Aorta (tissue), 5 donors: Measurements from ENCODE around the gene CIITA. TPM values are rescaled to one million over a fixed set of nuclear protein-coding genes. Genes with fewer than 3 reads are reported as not detected.

Experiments used
- ATAC-seq: fragments of 200-7000 bp; cut with Tn5 transposase; one replicate; pipeline ENCODE4 v1.9.1; 2022; ENCODE audit warnings: moderate library complexity; ENCODE audit not compliant: low FRiP score
- DNase-seq, 2 donors: peaks; one replicate each; pipeline ENCODE4 v3.0.0-alpha.2; 2020
- H3K27ac ChIP-seq, 2 donors: one replicate each; pipeline ENCODE4 v1.5.1; 2013; ENCODE audit warnings: low read length in 2 of 2, mild to moderate bottlenecking in 2 of 2, moderate library complexity in 2 of 2, control low read depth in 1 of 2, inconsistent platforms in 1 of 2, low read depth in 1 of 2
- H3K27me3 ChIP-seq, 2 donors: one replicate each; pipeline ENCODE4 v1.6.1; 2013; ENCODE audit warnings: control low read depth in 1 of 2, low read length in 1 of 2, mild to moderate bottlenecking in 1 of 2, moderate library complexity in 1 of 2; ENCODE audit not compliant: insufficient read depth in 2 of 2, control insufficient read depth in 1 of 2
- H3K36me3 ChIP-seq, 2 donors: one replicate each; pipeline ENCODE4 v1.6.1; 2013; ENCODE audit warnings: control low read depth in 1 of 2, low read length in 1 of 2, mild to moderate bottlenecking in 1 of 2; ENCODE audit not compliant: insufficient read depth in 2 of 2, control insufficient read depth in 1 of 2
- H3K4me1 ChIP-seq, 2 donors: one replicate each; pipeline ENCODE4 v1.6.1; 2013; ENCODE audit warnings: low read length in 2 of 2, control low read depth in 1 of 2, mild to moderate bottlenecking in 1 of 2, moderate library complexity in 1 of 2; ENCODE audit not compliant: insufficient read depth in 2 of 2, control insufficient read depth in 1 of 2
- H3K4me3 ChIP-seq, 2 donors: one replicate each; pipeline ENCODE4 v1.5.1; 2013; ENCODE audit warnings: low read length in 2 of 2, control low read depth in 1 of 2, mild to moderate bottlenecking in 1 of 2
- H3K9me3 ChIP-seq: one replicate; pipeline ENCODE4 v1.6.1; 2013; ENCODE audit warnings: mild to moderate bottlenecking, low read length; ENCODE audit not compliant: control insufficient read depth
- WGBS, 2 donors: extraction: QIAGEN DNeasy Blood & Tissue Kit; methylation state at CpG; one replicate each; pipeline ENCODE4 v1.1.7; 2013; 5-methylcytosine and 5-hydroxymethylcytosine counted together
- intact Hi-C, 2 donors: fragments of 100-400 bp; cut with DNase I; formaldehyde crosslinking; loops; one replicate each; pipeline versions ENCODE4 v1.14.2 to v1.15.0; 2022
- polyA plus RNA-seq, 2 donors: library from polyadenylated mRNA; stranded (reverse); fragments of 200-250 nt; gene quantifications; one replicate each; pipeline ENCODE4 v1.2.3, GENCODE V29; 2013
- total RNA-seq, 2 donors: library from RNA; stranded (reverse); fragmentation: NEBNext Ultra II Directional; extraction: Animal tissue kit (Norgen Biotek cat#: 25700); gene quantifications; one replicate each; pipeline ENCODE4 v1.2.1, GENCODE V29; 2021
- donor health status: healthy with polysubstance abuse.
- donor health status: Bipolar disorder and iron deficiency.
- donor health status: DM: no; HTN: no; CAD: no.
- donor health status: DM: no; HTN: no; CAD: no.
- donor health status: DM: yes; HTN: yes; CAD: no.

CIITA gene
- total and polyA plus RNA-seq, 4 donors = 2.0 to 104 (median 11.0) TPM

DNA sequence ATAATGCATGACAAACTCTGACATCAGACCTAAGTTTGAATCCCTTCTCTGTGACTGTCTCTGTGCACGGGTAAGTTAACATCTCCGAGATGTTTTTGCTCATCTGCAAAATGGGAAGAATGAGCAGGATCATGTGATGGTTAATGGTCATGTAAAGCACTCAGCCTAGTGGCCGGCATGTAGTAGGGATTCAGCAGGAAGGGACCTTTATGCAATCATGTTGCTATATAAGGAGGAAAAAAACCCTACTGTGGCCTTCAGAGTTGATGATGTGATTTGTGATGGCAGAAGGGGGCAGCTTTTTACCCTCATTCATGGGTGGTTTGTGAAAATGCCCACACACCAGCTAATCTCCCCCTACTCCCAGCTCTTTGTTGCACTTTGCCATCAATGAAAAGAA, 91.5 kb downstream of the CIITA start:
- no peaks in the 10 kb centered on the region for H3K27me3 ChIP-seq
- no peak overlapping the region for H3K4me3 ChIP-seq
- no peak for DNase-seq
- no peaks in the 10 kb centered on the region for H3K4me1 ChIP-seq
- H3K36me3 ChIP-seq = peaks cover 0 to 2% of the 10 kb centered on the region in 2 donors
- no peaks in the 10 kb centered on the region for H3K9me3 ChIP-seq
- 87 to 91% methylated on average over 3 of the region's 3 CpGs for WGBS, 2 donors
- intact Hi-C loops = loop anchor here in 1 of 2 donors (5.0 kb wide), 1 partner anchor 429 kb away; no protein-coding TSS in a partner anchor
- no peak for ATAC-seq
- H3K27ac ChIP-seq = no peak overlapping the region

DNA sequence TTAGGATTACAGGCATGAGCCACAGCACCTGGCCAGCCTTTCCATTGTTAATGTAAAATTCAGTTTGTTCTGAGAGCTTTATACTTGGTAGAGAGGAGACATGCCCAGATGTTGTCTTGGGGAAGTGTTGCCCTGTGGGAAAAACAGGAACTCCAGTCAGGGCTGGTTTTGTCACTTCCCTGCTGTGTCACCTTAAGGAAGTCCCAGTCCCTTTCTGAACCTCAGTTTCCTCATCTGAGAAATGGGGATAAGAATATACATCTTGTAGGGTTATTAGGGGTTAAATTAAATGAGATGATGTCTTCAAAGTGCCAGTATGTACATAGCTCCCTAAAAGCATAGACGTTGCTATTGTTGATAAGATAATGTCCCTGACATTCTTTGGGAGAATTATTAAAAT, 92.6 kb downstream of the CIITA start:
- Histone ChIP-seq H3K36me3 (peaks cover 0 to 2% of the 10 kb centered on the region in 2 donors), H3K27me3 (no peaks in the 10 kb centered on the region), H3K9me3 (no peaks in the 10 kb centered on the region), H3K27ac (no peak overlapping the region), H3K4me1 (no peaks in the 10 kb centered on the region), H3K4me3 (no peak overlapping the region)
- WGBS, 2 donors = 3 to 8% methylated on average over 1 of the region's 1 CpG
- intact Hi-C loops = loop anchor here (2.0 to 10.0 kb wide), 6 partner anchors 135 to 428 kb away; partner anchors contain the start of gene SOCS1 (in 1 of the 2)
- DNase-seq (no peak), ATAC-seq (no peak)

DNA sequence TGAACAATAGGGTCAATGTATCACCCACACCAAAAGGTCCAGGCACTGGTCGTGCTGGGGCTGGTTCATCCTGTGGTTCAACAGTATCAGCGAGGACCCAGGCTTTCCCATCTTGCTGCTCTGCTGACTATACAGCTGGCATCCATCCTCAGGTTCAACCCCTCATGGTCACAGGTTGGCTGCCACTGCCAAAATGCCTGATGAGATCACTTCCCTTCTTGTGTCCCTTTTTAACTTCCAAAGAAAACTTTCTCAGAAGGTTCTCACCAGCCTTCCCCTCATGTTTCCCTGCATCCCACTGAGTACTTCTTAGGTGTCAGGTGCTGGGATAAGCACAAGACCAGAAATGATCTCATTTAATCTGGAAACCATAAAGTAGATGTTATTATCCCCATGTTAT, 93.1 kb downstream of the CIITA start:
- Histone ChIP-seq H3K36me3 (peaks cover 0 to 2% of the 10 kb centered on the region in 2 donors), H3K27ac (no peak overlapping the region), H3K4me1 (no peaks in the 10 kb centered on the region), H3K4me3 (no peak overlapping the region), H3K27me3 (no peaks in the 10 kb centered on the region), H3K9me3 (no peaks in the 10 kb centered on the region)
- 5 to 16% methylated on average over 2 of the region's 2 CpGs for WGBS, 2 donors
- peak; percentile 24 for ATAC-seq
- intact Hi-C loops = loop anchor here (2.0 to 10.0 kb wide), 5 partner anchors 135 to 387 kb away; partner anchors contain the start of gene SOCS1 (in 1 of the 2)
- peak; percentile 75 to 84 for DNase-seq

GRCh38 chr16:10971560-10971961, 94.6 kb downstream of the CIITA start:
- Histone ChIP-seq H3K4me3 (no peak overlapping the region), H3K27me3 (no peaks in the 10 kb centered on the region), H3K27ac (peak overlapping the region in 1 of 2 donors; percentile 39), H3K36me3 (peaks cover 0 to 2% of the 10 kb centered on the region in 2 donors), H3K9me3 (no peaks in the 10 kb centered on the region), H3K4me1 (no peaks in the 10 kb centered on the region)
- WGBS, 2 donors = 4% methylated on average over 3 of the region's 3 CpGs
- peak; percentile 89 for ATAC-seq
- no peak for DNase-seq
- intact Hi-C loops = loop anchor here (1.0 to 10.0 kb wide), 6 partner anchors 133 to 386 kb away; partner anchors contain the start of gene SOCS1 (in 2 of the 2)

GRCh38 chr16:10972108-10972818, 95.3 kb downstream of the CIITA start:
- H3K36me3 ChIP-seq = peaks cover 0 to 2% of the 10 kb centered on the region in 2 donors

GRCh38 chr16:10972819-10973464, 95.9 kb downstream of the CIITA start:
- no peak for DNase-seq

More at GRCh38 chr16:10972108-10972818, 95.3 kb downstream of the CIITA start:
- H3K27ac ChIP-seq = peak overlapping the region in 1 of 2 donors; percentile 39
- no peaks in the 10 kb centered on the region for H3K4me1 ChIP-seq
- intact Hi-C loops = loop anchor here (5.0 to 10.0 kb wide), 3 partner anchors 133 to 385 kb away; no protein-coding TSS in a partner anchor
- no peaks in the 10 kb centered on the region for H3K27me3 ChIP-seq
- DNase-seq = no peak
- WGBS, 2 donors = 18 to 21% methylated on average over 4 of the region's 4 CpGs
- peak; percentile 26 for ATAC-seq
- H3K4me3 ChIP-seq = no peak overlapping the region
- no peaks in the 10 kb centered on the region for H3K9me3 ChIP-seq

GRCh38 chr16:10976634-10977033, 99.6 kb downstream of the CIITA start:
- H3K36me3 ChIP-seq = peaks cover 0 to 2% of the 10 kb centered on the region in 2 donors
- no peak overlapping the region for H3K4me3 ChIP-seq
- H3K27me3 ChIP-seq = no peaks in the 10 kb centered on the region
- DNase-seq (no peak), ATAC-seq (no peak)
- intact Hi-C loops = loop anchor here (10.0 kb wide), 2 partner anchors 128 to 148 kb away; no protein-coding TSS in a partner anchor
- H3K27ac ChIP-seq = no peak overlapping the region
- no peaks in the 10 kb centered on the region for H3K4me1 ChIP-seq
- WGBS, 2 donors = 88 to 89% methylated on average over 3 of the region's 3 CpGs
- no peaks in the 10 kb centered on the region for H3K9me3 ChIP-seq

More at GRCh38 chr16:10972819-10973464, 95.9 kb downstream of the CIITA start:
- H3K4me1 ChIP-seq = no peaks in the 10 kb centered on the region
- no peaks in the 10 kb centered on the region for H3K27me3 ChIP-seq
- no peak for ATAC-seq
- intact Hi-C loops = loop anchor here (5.0 to 10.0 kb wide), 3 partner anchors 132 to 384 kb away; no protein-coding TSS in a partner anchor
- 49 to 50% methylated on average over 12 of the region's 12 CpGs for WGBS, 2 donors
- H3K9me3 ChIP-seq = no peaks in the 10 kb centered on the region
- H3K27ac ChIP-seq = peak overlapping the region in 1 of 2 donors; percentile 72
- H3K4me3 ChIP-seq = no peak overlapping the region
- peaks cover 0 to 2% of the 10 kb centered on the region in 2 donors for H3K36me3 ChIP-seq

DNA sequence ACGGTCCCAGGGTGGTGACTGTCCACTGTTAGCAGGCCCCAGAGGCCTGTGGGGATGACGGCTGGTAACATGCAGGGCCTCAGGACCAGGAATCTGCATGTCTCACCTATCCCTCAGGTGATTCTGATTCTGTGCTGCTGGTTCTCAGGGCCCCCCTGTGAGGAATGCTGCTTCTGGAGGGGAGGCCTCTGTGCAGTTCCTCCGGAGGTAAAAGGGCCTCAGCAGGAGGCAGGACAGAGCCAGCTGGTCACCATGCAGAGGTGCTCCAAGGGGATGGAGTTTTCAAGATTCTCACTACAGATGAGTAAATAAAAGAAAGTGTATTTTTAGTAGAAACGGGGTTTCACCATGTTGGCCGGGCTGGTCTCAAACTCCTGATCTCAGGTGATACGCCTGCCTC, 101.1 kb downstream of the CIITA start:
- intact Hi-C loops = loop anchor here (10.0 kb wide), 2 partner anchors 127 to 147 kb away; no protein-coding TSS in a partner anchor
- no peak for ATAC-seq
- Histone ChIP-seq H3K36me3 (peaks cover 0 to 2% of the 10 kb centered on the region in 2 donors), H3K9me3 (no peaks in the 10 kb centered on the region), H3K4me3 (no peak overlapping the region), H3K4me1 (no peaks in the 10 kb centered on the region), H3K27me3 (no peaks in the 10 kb centered on the region), H3K27ac (no peak overlapping the region)
- WGBS, 2 donors = 92 to 93% methylated on average over 6 of the region's 6 CpGs
- DNase-seq = no peak
